Liver (tissue), 3 donors: ENCODE results near the gene SMYD5.

ENCODE experiments used
- CTCF ChIP-seq: fragments of 150-350 bp; IDR thresholded peaks from 2 replicates; pipeline ENCODE4 v1.5.1; 2017; ENCODE audit warnings: improper control_type of control experiment, low read depth, low read length; ENCODE audit not compliant: missing input control
- NR2F2 ChIP-seq: IDR thresholded peaks from 2 replicates; pipeline ENCODE4 v1.6.1; 2016; ENCODE audit warnings: antibody characterized with exemption
- RAD21 ChIP-seq, 2 donors: IDR thresholded peaks; 2 replicates each; pipeline ENCODE4 v1.6.1; 2016; ENCODE audit warnings: antibody characterized with exemption in 2 of 2, mild to moderate bottlenecking in 2 of 2
- TAF1 ChIP-seq: conservative IDR thresholded peaks from 2 replicates; pipeline ENCODE4 v1.6.1; 2016; ENCODE audit warnings: antibody characterized with exemption, mild to moderate bottlenecking
- donor health status: healthy.
- donor health status: healthy.

- TF ChIP-seq CTCF (no peak), TAF1 (no peak), RAD21 (IDR thresholded peaks at IDR 0.05) (no peak), NR2F2 (no peak)
Measured at GRCh38 chr2:73210019-73210418, 4.0 kb upstream of the SMYD5 start.
